Smooth muscle cell (in vitro differentiated cells): ENCODE data around the gene SSTR3. TPM values are rescaled to one million over a fixed set of nuclear protein-coding genes. Genes with fewer than 3 reads are reported as not detected.

Experiments
- DNase-seq: peaks from one replicate; lab custom pipeline; 2025; ENCODE audit not compliant: unreplicated experiment; lab: John Stamatoyannopoulos, UW
- H2AFZ ChIP-seq: fragments of 200-600 bp; sonication (generic); 2 replicates; pipeline ENCODE4 v1.6.0; 2016; ENCODE audit warnings: antibody characterized with exemption, low read depth, mild to moderate bottlenecking
- H3F3A ChIP-seq: fragments of 200-600 bp; sonication (generic); 2 replicates; pipeline ENCODE4 v1.6.0; 2017; ENCODE audit warnings: antibody characterized with exemption, low read depth
- H3K27ac ChIP-seq: fragments of 200-600 bp; sonication (generic); 2 replicates; pipeline ENCODE4 v1.5.1; 2016; ENCODE audit warnings: low read depth, mild to moderate bottlenecking
- H3K27me3 ChIP-seq: fragments of 200-600 bp; sonication (generic); 2 replicates; pipeline ENCODE4 v1.6.1; 2016; ENCODE audit warnings: low read depth, mild to moderate bottlenecking
- H3K36me3 ChIP-seq: fragments of 200-600 bp; sonication (generic); 2 replicates; pipeline ENCODE4 v1.5.1; 2016; ENCODE audit warnings: low read depth
- H3K4me1 ChIP-seq: fragments of 200-600 bp; sonication (generic); 2 replicates; pipeline ENCODE4 v1.5.1; 2016; ENCODE audit warnings: low read depth
- H3K4me2 ChIP-seq: fragments of 200-600 bp; sonication (generic); 2 replicates; pipeline ENCODE4 v1.6.0; 2016; ENCODE audit warnings: mild to moderate bottlenecking
- H3K4me3 ChIP-seq: fragments of 200-600 bp; sonication (generic); 2 replicates; pipeline ENCODE4 v1.5.1; 2016; ENCODE audit warnings: mild to moderate bottlenecking
- H3K79me2 ChIP-seq: fragments of 200-600 bp; sonication (generic); 2 replicates; pipeline ENCODE4 v1.6.0; 2016; ENCODE audit warnings: low read depth, mild to moderate bottlenecking
- H3K9ac ChIP-seq: fragments of 200-600 bp; sonication (generic); 2 replicates; pipeline ENCODE4 v1.6.0; 2016; ENCODE audit warnings: low read depth
- H3K9me3 ChIP-seq: fragments of 200-600 bp; sonication (generic); replicated peaks from 2 replicates; pipeline ENCODE4 v1.5.1; 2016; ENCODE audit warnings: low read depth
- H4K20me1 ChIP-seq: fragments of 200-600 bp; sonication (generic); 2 replicates; pipeline ENCODE4 v1.6.0; 2016; ENCODE audit warnings: low read depth
- CTCF ChIP-seq: fragments of 200-600 bp; sonication (generic); IDR thresholded peaks from 2 replicates; pipeline ENCODE4 v1.5.1; 2017; ENCODE audit warnings: borderline replicate concordance, mild to moderate bottlenecking, antibody characterized with exemption; ENCODE audit not compliant: insufficient read depth, poor library complexity, severe bottlenecking
- WGBS: methylation state at CpG from one replicate; pipeline ENCODE4 v1.1.7; 2016; ENCODE audit warnings: low lambda C conversion rate; 5-methylcytosine and 5-hydroxymethylcytosine counted together
- polyA plus RNA-seq: library from polyadenylated mRNA; unstranded; fragments of >200 nt; fragmentation: Nextera tagmentation; extraction: Ambion mirVana; gene quantifications from 2 replicates; pipeline ENCODE4 v1.2.1, GENCODE V29; 2016
- total RNA-seq: library from RNA; depleted of rRNA; stranded (reverse); fragments of >200 nt; gene quantifications from 2 replicates; pipeline ENCODE4 v1.2.3, GENCODE V29; 2014

SSTR3 gene
- total and polyA plus RNA-seq, 2 experiments from 2014 or later = not detected

GRCh38 chr22:37206118-37206840, 6.0 kb downstream of the SSTR3 start:
- no peak for DNase-seq
- Histone ChIP-seq H3K9ac (no peak overlapping the region), H3K4me3 (no peak overlapping the region), H4K20me1 (no peaks in the 10 kb centered on the region), H3K27ac (no peak overlapping the region), H3K79me2 (no peaks in the 10 kb centered on the region), H3F3A (no peaks in the 10 kb centered on the region), H3K4me1 (no peaks in the 10 kb centered on the region), H2AFZ (no peak overlapping the region), H3K27me3 (no peaks in the 10 kb centered on the region), H3K9me3 (no peaks in the 10 kb centered on the region), H3K36me3 (no peaks in the 10 kb centered on the region), H3K4me2 (no peak overlapping the region)
- 95% methylated on average over 16 of the region's 16 CpGs for WGBS
- no peak for TF ChIP-seq CTCF

DNA sequence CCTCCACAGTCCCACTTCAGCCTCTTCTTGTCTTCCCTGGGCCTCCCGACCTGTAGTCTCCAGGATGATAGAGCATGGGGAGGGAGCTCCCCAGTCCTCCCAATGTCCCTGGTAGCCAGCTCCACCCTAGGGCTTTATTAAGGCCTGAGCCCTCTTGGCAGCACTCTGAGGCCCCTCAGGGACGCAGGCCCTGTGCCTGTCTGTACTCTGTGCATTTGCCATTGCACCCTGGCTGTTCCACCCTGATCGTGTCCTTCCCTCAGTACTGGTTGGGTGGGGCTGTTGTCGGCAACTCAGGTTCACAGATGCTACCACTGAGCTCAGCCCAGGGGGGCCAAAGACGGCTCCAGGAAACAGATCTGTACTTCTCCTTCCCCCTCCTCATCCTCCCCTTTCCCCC, 7.2 kb downstream of the SSTR3 start:
- H3K4me2 ChIP-seq = no peak overlapping the region
- WGBS = 91% methylated on average over 5 of the region's 5 CpGs
- no peaks in the 10 kb centered on the region for H3K36me3 ChIP-seq
- no peak for DNase-seq
- H4K20me1 ChIP-seq = no peaks in the 10 kb centered on the region
- H3K4me3 ChIP-seq = no peak overlapping the region
- no peaks in the 10 kb centered on the region for H3K9me3 ChIP-seq
- H3K27ac ChIP-seq = no peak overlapping the region
- no peak overlapping the region for H2AFZ ChIP-seq
- no peak for TF ChIP-seq CTCF
- no peak overlapping the region for H3K9ac ChIP-seq
- no peaks in the 10 kb centered on the region for H3K27me3 ChIP-seq
- H3F3A ChIP-seq = no peaks in the 10 kb centered on the region
- H3K79me2 ChIP-seq = no peaks in the 10 kb centered on the region
- no peaks in the 10 kb centered on the region for H3K4me1 ChIP-seq

DNA sequence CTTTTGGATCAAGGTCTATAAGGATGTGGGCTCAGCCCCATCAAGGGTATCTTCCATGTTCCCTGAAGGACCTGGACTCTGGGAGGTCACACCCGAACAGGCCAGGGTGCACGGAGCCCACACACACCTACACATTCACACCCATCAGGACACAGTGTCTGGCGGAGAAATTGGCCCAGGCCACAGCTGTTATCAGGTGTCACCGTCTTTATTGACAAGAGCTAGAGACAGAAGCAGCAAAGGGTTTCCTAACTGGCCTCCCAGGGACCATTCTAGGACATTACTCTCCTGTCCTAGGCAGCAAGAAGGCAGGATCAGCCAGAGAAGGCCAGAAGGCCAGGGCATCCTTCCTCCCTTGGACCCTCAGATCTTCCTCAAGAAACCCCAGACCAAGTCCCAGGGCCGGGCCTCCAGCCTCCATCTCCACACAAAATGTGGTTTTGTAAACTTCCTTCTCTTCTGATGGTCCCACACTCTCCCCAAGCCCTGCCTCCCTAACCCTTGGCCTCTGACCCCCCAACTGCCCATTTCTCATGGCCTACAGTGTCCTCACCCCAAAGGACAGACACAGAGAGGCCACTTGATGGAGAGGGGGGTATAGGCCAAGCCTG, 8.1 kb downstream of the SSTR3 start:
- no peak overlapping the region for H3K4me2 ChIP-seq
- no peak for TF ChIP-seq CTCF
- WGBS = 81% methylated on average over 5 of the region's 5 CpGs
- H3K79me2 ChIP-seq = no peaks in the 10 kb centered on the region
- no peak overlapping the region for H3K9ac ChIP-seq
- no peaks in the 10 kb centered on the region for H3K36me3 ChIP-seq
- DNase-seq = no peak
- H3K4me1 ChIP-seq = no peaks in the 10 kb centered on the region
- no peaks in the 10 kb centered on the region for H4K20me1 ChIP-seq
- H3K27me3 ChIP-seq = no peaks in the 10 kb centered on the region
- H2AFZ ChIP-seq = no peak overlapping the region
- H3K4me3 ChIP-seq = no peak overlapping the region
- no peaks in the 10 kb centered on the region for H3K9me3 ChIP-seq
- no peak overlapping the region for H3K27ac ChIP-seq
- no peaks in the 10 kb centered on the region for H3F3A ChIP-seq
